ENCODE measurements around the gene KIF26A. TPM values are rescaled to one million over a fixed set of nuclear protein-coding genes. Genes with fewer than 3 reads are reported as not detected.

KIF26A gene
- total and polyA plus RNA-seq, 2 of the 13 experiments (the other 11 are each of a cell fraction or from before 2014, with no cell fraction given): not detected

GRCh38 chr14:104141621-104142091, 3.3 kb downstream of the KIF26A start:
- in situ Hi-C loops (cut with HindIII; ENCODE audit: extremely low pct_ligation_motif_present, low pct_unique_long_range_greater_than_20kb): no loop called here
- H3K27ac ChIP-seq (ENCODE audit: extremely low read length, insufficient read depth, low read length): no peak overlapping the region
- no peaks in the 10 kb centered on the region for H3K9me3 ChIP-seq (ENCODE audit: low read length)
- no peak for FAIRE-seq
- no peak for DNase-seq (ENCODE audit: low spot score)
- H3K79me2 ChIP-seq (ENCODE audit: insufficient read depth, low read length): no peaks in the 10 kb centered on the region
- no peaks in the 10 kb centered on the region for H3K4me1 ChIP-seq (ENCODE audit: insufficient read depth, low read length)
- H3K9ac ChIP-seq (ENCODE audit: insufficient read depth, low read depth, low read length): no peak overlapping the region
- ChIA-PET CTCF (ENCODE audit: low intra/inter-chr PET ratio, low total read pairs) (no interaction called here), POLR2A (no interaction called here)
- no peak overlapping the region for H3K4me2 ChIP-seq (ENCODE audit: low read depth, low read length)
- no peak for TF ChIP-seq PCBP1 (IDR thresholded peaks at IDR 0.05; ENCODE audit: borderline replicate concordance, low read depth, low read length)
- TF ChIP-seq FLYWCH1 (CRISPR knock-in tag; IDR thresholded peaks at IDR 0.05): no peak
- TF ChIP-seq HINFP (CRISPR knock-in tag; IDR thresholded peaks at IDR 0.05; ENCODE audit: low read depth): no peak
- TF ChIP-seq JUNB (CRISPR knock-in tag; IDR thresholded peaks at IDR 0.05; ENCODE audit: borderline replicate concordance): no peak
- no peak for TF ChIP-seq ZNF20 (CRISPR knock-in tag; IDR thresholded peaks at IDR 0.05)
- no peak for TF ChIP-seq ZNF850 (CRISPR knock-in tag; conservative IDR thresholded peaks at IDR 0.05)
- no peak for TF ChIP-seq ZNF282 (IDR thresholded peaks at IDR 0.05; ENCODE audit: partially characterized antibody)
- no peak for TF ChIP-seq RELA (CRISPR knock-in tag; IDR thresholded peaks at IDR 0.05)
- no peak for TF ChIP-seq ZNF275 (CRISPR knock-in tag; IDR thresholded peaks at IDR 0.05; ENCODE audit: borderline replicate concordance)
- no peak for TF ChIP-seq ZSCAN21 (CRISPR knock-in tag; IDR thresholded peaks at IDR 0.05; ENCODE audit: borderline replicate concordance)
- TF ChIP-seq ESRRA (CRISPR knock-in tag; IDR thresholded peaks at IDR 0.05; ENCODE audit: low read depth): no peak
- TF ChIP-seq ZBTB4 (CRISPR knock-in tag; IDR thresholded peaks at IDR 0.05; ENCODE audit: borderline replicate concordance): no peak
- no peak for TF ChIP-seq THAP8 (CRISPR knock-in tag; IDR thresholded peaks at IDR 0.05; ENCODE audit: borderline replicate concordance)
- no peak for TF ChIP-seq ZNF367 (CRISPR knock-in tag; IDR thresholded peaks at IDR 0.05; ENCODE audit: borderline replicate concordance)
- TF ChIP-seq SUZ12 (IDR thresholded peaks at IDR 0.05; ENCODE audit: low read depth, low read length): no peak
- TF ChIP-seq KLF11 (CRISPR knock-in tag; IDR thresholded peaks at IDR 0.05): no peak
- TF ChIP-seq NBN (conservative IDR thresholded peaks at IDR 0.05): no peak
- TF ChIP-seq KLF13 (CRISPR knock-in tag; IDR thresholded peaks at IDR 0.05): no peak
- ATAC-seq: no peak
- H3K27me3 ChIP-seq (ENCODE audit: control insufficient read depth in 1 of 2, insufficient read depth in 2 of 2, low read length in 2 of 2): peaks cover 14 to 81% of the 10 kb centered on the region in 2 experiments; a peak in 4 of 5 replicates
- BruUV-seq (replicated peaks): no TSS peak
- no peaks in the 10 kb centered on the region for H3K36me3 ChIP-seq (replicated peaks in 1 of 2; ENCODE audit: control insufficient read depth in 1 of 2, insufficient read depth in 2 of 2, low read length in 2 of 2)
- 0 out of 2 replicates have a peak, but pooled peaks cover 2% of the 10 kb centered on the region for H4K20me1 ChIP-seq (ENCODE audit: insufficient read depth, low read length)
- H2AFZ ChIP-seq (ENCODE audit: low read length): no peak overlapping the region
- intact Hi-C loops (cut with micrococcal nuclease; ENCODE audit: unreplicated experiment): no loop called here
- WGBS (ENCODE audit: low lambda C conversion rate): 42% methylated on average over 2 of the region's 15 CpGs
- H3K4me3 ChIP-seq (replicated peaks in 1 of 3; ENCODE audit: insufficient read depth in 1 of 3, low read depth in 2 of 3, low read length in 3 of 3): no peak overlapping the region

Measured in HepG2 (cell line).